HepG2 (cell line): ENCODE data around the gene CES2. TPM values are rescaled to one million over a fixed set of nuclear protein-coding genes. Genes with fewer than 3 reads are reported as not detected.
A peak's percentile ranks its signal among the peaks of the same experiment; 100 is the strongest.

Source experiments
- FOSL2 ChIP-seq: sonication (generic); formaldehyde crosslinking; IDR thresholded peaks from 2 replicates; pipeline ENCODE4 v1.4.0; 2020; ENCODE audit warnings: missing genetic modification reagents
- FOXO1 ChIP-seq: sonication (generic); formaldehyde crosslinking; IDR thresholded peaks from 2 replicates; pipeline ENCODE4 v1.4.0; 2020; ENCODE audit warnings: missing genetic modification reagents
- HIC2 ChIP-seq: sonication (generic); formaldehyde crosslinking; IDR thresholded peaks from 2 replicates; pipeline ENCODE4 v1.9.0; 2022; ENCODE audit warnings: low read depth, missing genetic modification reagents
- HMG20A ChIP-seq: IDR thresholded peaks from 2 replicates; pipeline ENCODE4 v1.6.1; 2016; ENCODE audit warnings: borderline replicate concordance
- IRF9 ChIP-seq: sonication (generic); formaldehyde crosslinking; IDR thresholded peaks from 2 replicates; pipeline ENCODE4 v1.8.0; 2022; ENCODE audit warnings: missing genetic modification reagents, mild to moderate bottlenecking, borderline replicate concordance
- NFE2L2 ChIP-seq: fragments of 150-350 bp; IDR thresholded peaks from 2 replicates; pipeline ENCODE4 v1.6.1; 2014; ENCODE audit warnings: low read length
- ONECUT2 ChIP-seq: sonication (generic); formaldehyde crosslinking; IDR thresholded peaks from 2 replicates; pipeline ENCODE4 v1.4.0; 2020; ENCODE audit warnings: missing genetic modification reagents
- RARG ChIP-seq: sonication (generic); formaldehyde crosslinking; IDR thresholded peaks from 2 replicates; pipeline ENCODE4 v1.4.0; 2020; ENCODE audit warnings: low read depth, mild to moderate bottlenecking, missing genetic modification reagents
- RXRA ChIP-seq: sonication (generic); formaldehyde crosslinking; IDR thresholded peaks from 2 replicates; pipeline ENCODE4 v1.5.1; 2020; ENCODE audit warnings: missing genetic modification reagents
- RXRB ChIP-seq: IDR thresholded peaks from 2 replicates; pipeline ENCODE4 v1.6.1; 2016; ENCODE audit warnings: borderline replicate concordance, missing genetic modification reagents, missing compliant biosample characterization
- SAP130 ChIP-seq: IDR thresholded peaks from 2 replicates; pipeline ENCODE4 v1.6.1; 2016; ENCODE audit warnings: low read depth
- TAF15 ChIP-seq: fragments of 200-400 bp; formaldehyde crosslinking; IDR thresholded peaks from one replicate; pipeline ENCODE4 v1.6.1; 2018; ENCODE audit warnings: mild to moderate bottlenecking, low read depth, low read length; ENCODE audit not compliant: poor library complexity, severe bottlenecking
- ZBTB38 ChIP-seq: sonication (generic); formaldehyde crosslinking; IDR thresholded peaks from 2 replicates; pipeline ENCODE4 v1.5.1; 2020; ENCODE audit warnings: mild to moderate bottlenecking, missing genetic modification reagents
- ZNF335 ChIP-seq: sonication (generic); formaldehyde crosslinking; IDR thresholded peaks from 2 replicates; pipeline ENCODE4 v1.4.0; 2020; ENCODE audit warnings: missing genetic modification reagents
- ZNF652 ChIP-seq: IDR thresholded peaks from 2 replicates; pipeline ENCODE4 v1.6.1; 2016; ENCODE audit warnings: low read depth, borderline replicate concordance
- ZNF670 ChIP-seq: sonication (generic); formaldehyde crosslinking; IDR thresholded peaks from 2 replicates; pipeline ENCODE4 v1.8.0; 2022; ENCODE audit warnings: mild to moderate bottlenecking, missing genetic modification reagents, borderline replicate concordance
- polyA plus RNA-seq, 8 experiments: library from polyadenylated mRNA; depleted of rRNA in 3 of 8; stranded (reverse) in 7 of 8; unstranded in 1 of 8; fragments of >200 nt; fragmentation: Illumina TruSeq in 4 of 8; extraction: Trizol in 4 of 8; gene quantifications; 2 replicates each; pipeline versions ENCODE4 v1.2.1 to v1.2.3, GENCODE V29; 2011 to 2016; ENCODE audit warnings: low read depth in 4 of 8, missing spikeins in 1 of 8, mixed read lengths in 1 of 8; ENCODE audit not compliant: insufficient read depth in 1 of 8
- total RNA-seq, 5 experiments: library from RNA; depleted of rRNA; stranded (reverse); fragments of >200 nt; fragmentation: Illumina TruSeq; extraction: Trizol; gene quantifications; 2 replicates each; pipeline ENCODE4 v1.2.3, GENCODE V29; 2016; ENCODE audit warnings: low read depth in 1 of 5
- TF ChIP-seq, protein P1 (sequence below): sonication (generic); formaldehyde crosslinking; IDR thresholded peaks from 2 replicates; pipeline ENCODE4 v1.5.0; 2020; ENCODE audit warnings: mild to moderate bottlenecking, missing genetic modification reagents, borderline replicate concordance

CES2 gene
- total and polyA plus RNA-seq, 2 of the 13 experiments (the other 11 are each of a cell fraction or from before 2014, with no cell fraction given), result 50.6 to 63.8 TPM

DNA sequence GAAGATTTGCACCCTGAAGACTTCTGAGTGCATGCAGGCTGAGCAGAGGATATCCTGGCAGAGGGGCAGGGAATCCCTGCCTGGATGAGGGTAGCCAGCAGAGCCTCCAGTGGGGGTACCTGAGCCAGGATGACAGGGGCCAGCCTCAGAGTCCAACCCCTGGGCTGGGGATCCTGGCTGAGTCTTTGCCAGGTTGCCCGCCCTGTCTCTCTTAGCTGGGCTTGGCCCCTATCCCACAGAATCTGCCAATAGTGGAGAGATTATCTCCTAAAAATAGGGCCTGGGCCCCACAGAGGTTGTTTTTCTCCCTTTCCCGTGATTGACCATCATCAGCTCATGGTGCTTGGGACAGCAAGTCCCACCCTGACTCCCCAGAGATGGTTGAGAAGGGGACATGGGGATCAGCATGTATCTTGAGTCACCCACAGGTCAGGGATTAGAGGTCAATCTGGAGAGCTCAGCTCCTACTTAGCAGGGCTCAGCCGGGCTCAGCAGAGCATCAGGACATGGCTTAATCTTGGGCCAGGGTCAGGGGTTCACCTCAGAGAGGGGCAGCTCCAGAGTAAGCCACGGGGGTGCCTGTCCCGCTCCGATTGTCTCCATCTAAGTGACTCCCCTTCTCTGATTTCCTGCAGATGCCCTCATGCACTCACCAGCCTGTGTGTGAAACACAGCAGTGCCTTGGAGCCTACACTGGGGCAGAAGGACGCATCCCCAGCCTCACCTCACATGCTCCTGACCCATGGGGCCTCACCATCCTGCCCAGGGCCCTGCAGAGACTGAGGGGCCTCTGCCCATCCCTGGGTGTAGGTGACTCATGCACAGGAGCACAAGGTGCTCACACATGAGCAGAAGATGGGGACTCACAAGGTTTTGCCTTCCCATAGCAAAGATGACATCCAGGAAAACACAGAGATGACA, 28.1 kb upstream of the CES2 start (continued):
- TF ChIP-seq HIC2 (CRISPR knock-in tag) (peak; percentile 62; the same call in 1 of the 2 replicates), HMG20A (CRISPR knock-in tag) (0 out of 2 replicates have a peak, but pooled peaks have one; percentile 35), ZNF652 (CRISPR knock-in tag) (no peak), ZBTB38 (CRISPR knock-in tag) (peak; percentile 16; the same call in 1 of the 2 replicates), SAP130 (peak; percentile 20; the same call in 1 of the 2 replicates), RXRB (CRISPR knock-in tag) (0 out of 2 replicates have a peak, but pooled peaks have one; percentile 36), FOSL2 (CRISPR knock-in tag) (peak; percentile 86), NFE2L2 (no peak), ZNF335 (0 out of 2 replicates have a peak, but pooled peaks have one; percentile 32), ZNF670 (CRISPR knock-in tag) (no peak), IRF9 (0 out of 2 replicates have a peak, but pooled peaks have one; percentile 36), ONECUT2 (CRISPR knock-in tag) (no peak), RARG (no peak), RXRA (CRISPR knock-in tag) (peak; percentile 69; the same call in 1 of the 2 replicates), TAF15 (no peak), FOXO1 (CRISPR knock-in tag) (0 out of 2 replicates have a peak, but pooled peaks have one; percentile 6)
- TF ChIP-seq, protein P1, sequence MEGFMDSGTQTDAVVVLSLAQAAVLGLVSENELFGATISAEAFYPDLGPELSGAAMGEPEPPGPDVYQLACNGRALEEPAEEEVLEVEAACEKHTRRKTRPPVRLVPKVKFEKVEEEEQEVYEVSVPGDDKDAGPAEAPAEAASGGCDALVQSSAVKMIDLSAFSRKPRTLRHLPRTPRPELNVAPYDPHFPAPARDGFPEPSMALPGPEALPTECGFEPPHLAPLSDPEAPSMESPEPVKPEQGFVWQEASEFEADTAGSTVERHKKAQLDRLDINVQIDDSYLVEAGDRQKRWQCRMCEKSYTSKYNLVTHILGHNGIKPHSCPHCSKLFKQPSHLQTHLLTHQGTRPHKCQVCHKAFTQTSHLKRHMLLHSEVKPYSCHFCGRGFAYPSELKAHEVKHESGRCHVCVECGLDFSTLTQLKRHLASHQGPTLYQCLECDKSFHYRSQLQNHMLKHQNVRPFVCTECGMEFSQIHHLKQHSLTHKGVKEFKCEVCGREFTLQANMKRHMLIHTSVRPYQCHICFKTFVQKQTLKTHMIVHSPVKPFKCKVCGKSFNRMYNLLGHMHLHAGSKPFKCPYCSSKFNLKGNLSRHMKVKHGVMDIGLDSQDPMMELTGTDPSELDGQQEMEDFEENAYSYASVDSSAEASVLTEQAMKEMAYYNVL (CRISPR knock-in tag), result no peak
- TF ChIP-seq, all 625 proteins: peak for 19
